ENCODE measurements around the gene TLCD3A.

Gene TLCD3A

GRCh38 chr17:726271-726919 is 6.0 kb upstream of the TLCD3A start:
- no peaks in the 10 kb centered on the region for H3K36me3 ChIP-seq (ENCODE audit: insufficient read depth, low read length)
- H3K9me3 ChIP-seq (ENCODE audit: insufficient read depth, low read length, severe bottlenecking), result no peaks in the 10 kb centered on the region
- no peak for TF ChIP-seq CTCF (IDR thresholded peaks at IDR 0.05; ENCODE audit: borderline replicate concordance, extremely low read depth, low read length, poor library complexity, severe bottlenecking)
- H3K4me2 ChIP-seq (ENCODE audit: insufficient read depth, low read length), result no peak overlapping the region
- DNase-seq (no peak), ATAC-seq (ENCODE audit: insufficient read depth, low read depth) (no peak)
- peaks cover 6% of the 10 kb centered on the region for H3K4me1 ChIP-seq (ENCODE audit: insufficient read depth, low read length)
- no peak overlapping the region for H3K9ac ChIP-seq (ENCODE audit: low read depth, low read length)
- H3K79me2 ChIP-seq (ENCODE audit: insufficient read depth, low read length), result no peaks in the 10 kb centered on the region
- H2AFZ ChIP-seq (ENCODE audit: low read depth, low read length), result no peak overlapping the region
- H3K27ac ChIP-seq (ENCODE audit: low read length), result no peak overlapping the region
- no peaks in the 10 kb centered on the region for H4K20me1 ChIP-seq (ENCODE audit: insufficient read depth, low read length)
- H3K4me3 ChIP-seq (ENCODE audit: low read depth in 1 of 2, low read length in 2 of 2), result no peak overlapping the region
- H3K27me3 ChIP-seq (ENCODE audit: insufficient read depth, low read length, poor library complexity), result no peaks in the 10 kb centered on the region

GRCh38 chr17:728911-729310 is 3.5 kb upstream of the TLCD3A start:
- Histone ChIP-seq H3K9ac (ENCODE audit: low read depth, low read length) (no peak overlapping the region), H4K20me1 (ENCODE audit: insufficient read depth, low read length) (no peaks in the 10 kb centered on the region), H3K4me1 (ENCODE audit: insufficient read depth, low read length) (peaks cover 24% of the 10 kb centered on the region), H3K27me3 (ENCODE audit: insufficient read depth, low read length, poor library complexity) (no peaks in the 10 kb centered on the region), H2AFZ (ENCODE audit: low read depth, low read length) (no peak overlapping the region), H3K9me3 (ENCODE audit: insufficient read depth, low read length, severe bottlenecking) (no peaks in the 10 kb centered on the region), H3K4me3 (ENCODE audit: low read depth in 1 of 2, low read length in 2 of 2) (no peak overlapping the region), H3K36me3 (ENCODE audit: insufficient read depth, low read length) (no peaks in the 10 kb centered on the region; the same call in 1 of the 2 replicates), H3K4me2 (ENCODE audit: insufficient read depth, low read length) (no peak overlapping the region), H3K79me2 (ENCODE audit: insufficient read depth, low read length) (peaks cover 13% of the 10 kb centered on the region), H3K27ac (ENCODE audit: low read length) (no peak overlapping the region)
- ATAC-seq (ENCODE audit: insufficient read depth, low read depth) (no peak), DNase-seq (no peak)
- TF ChIP-seq EZH2 (IDR thresholded peaks at IDR 0.05; ENCODE audit: borderline replicate concordance, low read depth, low read length, severe bottlenecking), result no peak
- no peak for TF ChIP-seq CTCF (IDR thresholded peaks at IDR 0.05; ENCODE audit: borderline replicate concordance, extremely low read depth, low read length, poor library complexity, severe bottlenecking)

- Histone ChIP-seq H3K9me3 (ENCODE audit: insufficient read depth, low read length, severe bottlenecking) (no peaks in the 10 kb centered on the region), H3K27me3 (ENCODE audit: insufficient read depth, low read length, poor library complexity) (no peaks in the 10 kb centered on the region), H3K4me3 (ENCODE audit: low read depth in 1 of 2, low read length in 2 of 2) (peak overlapping the region; percentile 66 to 87; a peak in 3 of 4 replicates), H3K27ac (ENCODE audit: low read length) (peak overlapping the region; percentile 66), H3K36me3 (ENCODE audit: insufficient read depth, low read length) (no peaks in the 10 kb centered on the region; the same call in 1 of the 2 replicates), H4K20me1 (ENCODE audit: insufficient read depth, low read length) (no peaks in the 10 kb centered on the region), H2AFZ (ENCODE audit: low read depth, low read length) (peak overlapping the region; percentile 88), H3K79me2 (ENCODE audit: insufficient read depth, low read length) (peaks cover 16% of the 10 kb centered on the region), H3K4me1 (ENCODE audit: insufficient read depth, low read length) (peaks cover 33% of the 10 kb centered on the region), H3K4me2 (ENCODE audit: insufficient read depth, low read length) (peak overlapping the region; percentile 98), H3K9ac (ENCODE audit: low read depth, low read length) (peak overlapping the region; percentile 81)
- ATAC-seq (ENCODE audit: insufficient read depth, low read depth), result peak; percentile 54
- DNase-seq, result no peak
- no peak for TF ChIP-seq CTCF (IDR thresholded peaks at IDR 0.05; ENCODE audit: borderline replicate concordance, extremely low read depth, low read length, poor library complexity, severe bottlenecking)
- no peak for TF ChIP-seq EZH2 (IDR thresholded peaks at IDR 0.05; ENCODE audit: borderline replicate concordance, low read depth, low read length, severe bottlenecking)
Measured at GRCh38 chr17:731644-732066, 741 bp upstream of the TLCD3A start.

Data from DND-41 (cell line).